HG02884 (cell line): ENCODE data around the gene FOXO3.

Experiments
- ATAC-seq: cut with Tn5 transposase; IDR thresholded peaks from one replicate; pipeline ENCODE4 v1.9.1; 2021; ENCODE audit warnings: mild to moderate bottlenecking, moderate library complexity; ENCODE audit not compliant: unreplicated experiment

FOXO3 gene

DNA sequence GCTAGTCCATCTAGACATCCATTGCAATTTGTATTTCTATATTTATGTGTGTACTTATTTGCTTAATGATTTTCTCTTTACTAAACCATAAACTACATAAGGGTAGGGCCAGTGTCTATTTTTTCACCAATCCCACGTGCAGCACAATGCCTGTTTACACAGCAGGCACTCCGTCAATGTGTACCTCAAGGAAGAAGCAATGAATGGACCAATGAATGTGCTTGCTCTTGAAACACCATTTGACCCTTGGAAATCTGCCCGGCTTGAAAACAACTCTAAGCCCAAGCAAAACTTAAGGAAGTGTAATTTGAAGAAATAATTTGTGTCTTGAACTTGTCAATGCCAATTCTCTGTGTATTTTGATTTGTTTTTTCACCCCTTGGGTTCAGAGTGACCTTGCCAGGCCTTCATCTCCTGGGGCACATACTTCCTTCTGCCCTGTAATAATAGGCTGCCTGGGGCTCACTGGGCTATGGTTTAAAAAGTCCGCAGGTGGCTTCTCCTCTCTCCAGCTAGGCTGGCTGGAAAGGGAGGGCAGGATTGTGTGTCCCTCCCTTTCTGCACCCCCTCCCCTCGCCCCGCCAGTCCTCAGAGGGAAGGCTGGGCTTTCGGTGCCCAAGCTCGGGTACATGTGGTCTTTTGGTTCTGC, 146.7 kb downstream of the FOXO3 start:
- ATAC-seq = no peak

DNA sequence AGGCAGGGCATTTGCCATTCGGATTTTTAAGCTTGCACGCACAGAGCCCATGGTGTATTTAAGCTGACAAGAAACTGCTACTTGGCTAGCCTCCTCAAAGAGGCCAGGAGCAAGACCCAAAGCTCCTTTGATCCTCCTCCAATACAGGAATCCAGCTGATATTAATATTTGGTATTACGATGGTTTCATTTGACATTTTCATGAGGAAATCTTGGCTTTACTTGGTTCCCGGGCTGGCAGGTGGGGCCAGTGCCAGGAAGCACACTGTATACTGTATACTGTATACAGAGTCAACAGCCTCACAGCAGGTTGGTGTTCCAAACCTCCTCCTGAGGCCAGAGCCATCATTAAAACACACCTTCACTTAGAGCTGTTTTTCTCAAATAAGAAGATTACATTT, 149.3 kb downstream of the FOXO3 start:
- no peak for ATAC-seq

DNA sequence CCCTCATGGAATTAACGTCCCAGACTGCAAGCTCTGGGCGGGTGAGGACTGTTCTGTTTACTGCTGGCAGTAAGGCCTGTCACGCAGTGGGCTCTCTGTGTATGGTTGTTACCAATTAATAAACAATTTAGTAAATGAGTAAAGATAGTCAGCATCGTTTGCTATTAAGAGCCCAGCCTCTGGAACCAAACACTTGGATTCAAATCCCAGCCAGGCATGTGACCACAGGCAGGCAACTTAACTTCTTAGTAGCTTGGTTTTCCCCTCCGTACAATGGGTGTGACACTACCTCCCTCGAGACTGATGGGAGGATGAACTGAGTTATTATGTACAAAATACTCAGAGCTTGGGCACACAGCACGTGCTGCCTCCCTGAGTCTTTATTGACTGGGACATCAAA, 149.8 kb downstream of the FOXO3 start:
- no peak for ATAC-seq

DNA sequence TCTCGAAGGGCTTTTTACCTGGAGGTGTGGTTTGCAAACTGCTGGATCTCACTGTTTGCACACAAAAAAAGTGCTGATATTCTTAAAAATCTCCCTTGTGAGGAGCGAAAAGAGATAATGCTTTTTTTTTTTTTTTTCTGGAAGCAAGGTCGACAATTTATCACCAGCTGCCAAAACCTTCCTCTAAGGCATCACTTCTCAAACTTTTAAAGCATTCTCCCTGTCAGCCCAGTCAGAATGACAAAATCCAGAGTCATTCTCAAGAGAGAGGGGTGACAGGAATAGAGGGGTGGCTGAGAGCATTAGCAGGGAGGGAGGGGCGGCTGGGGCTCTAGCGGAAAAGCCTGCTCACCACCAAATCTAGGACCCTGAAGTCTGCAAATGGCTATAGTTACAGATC, 150.4 kb downstream of the FOXO3 start:
- no peak for ATAC-seq

GRCh38 chr6:108711826-108712225, 151.1 kb downstream of the FOXO3 start:
- no peak for ATAC-seq

GRCh38 chr6:108712946-108713345, 152.2 kb downstream of the FOXO3 start:
- no peak for ATAC-seq

DNA sequence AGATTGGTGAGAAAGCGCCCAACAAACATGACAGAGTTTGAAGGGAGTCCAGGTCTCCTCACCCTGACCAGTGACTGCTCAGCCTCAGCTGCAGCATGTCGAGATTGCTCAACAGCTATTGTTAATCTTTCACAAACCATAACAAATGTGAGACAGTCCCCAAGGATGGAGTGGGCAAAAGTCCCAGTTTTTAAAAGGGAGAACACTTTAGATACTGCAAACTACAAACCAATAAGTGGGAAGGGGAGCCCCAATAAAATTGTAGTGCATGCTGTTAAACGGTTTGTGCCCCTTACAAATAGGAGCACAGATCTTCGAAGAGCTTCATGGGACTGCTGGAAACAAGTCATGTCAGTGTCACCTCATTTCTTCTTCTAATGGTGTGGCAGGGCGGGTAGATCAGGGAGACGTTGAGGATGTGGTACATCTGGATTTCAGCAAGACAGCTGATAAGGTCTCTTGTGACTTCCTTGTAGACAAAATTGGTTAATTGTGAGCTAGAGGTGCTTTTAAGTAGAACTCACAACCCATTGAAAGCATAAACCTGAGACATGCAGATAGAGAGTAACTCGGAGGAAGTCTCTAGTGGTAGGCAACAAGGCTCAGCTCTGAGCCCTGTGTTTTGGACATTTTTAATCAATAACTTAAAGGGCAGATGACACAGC, 153.5 kb downstream of the FOXO3 start:
- ATAC-seq = no peak

DNA sequence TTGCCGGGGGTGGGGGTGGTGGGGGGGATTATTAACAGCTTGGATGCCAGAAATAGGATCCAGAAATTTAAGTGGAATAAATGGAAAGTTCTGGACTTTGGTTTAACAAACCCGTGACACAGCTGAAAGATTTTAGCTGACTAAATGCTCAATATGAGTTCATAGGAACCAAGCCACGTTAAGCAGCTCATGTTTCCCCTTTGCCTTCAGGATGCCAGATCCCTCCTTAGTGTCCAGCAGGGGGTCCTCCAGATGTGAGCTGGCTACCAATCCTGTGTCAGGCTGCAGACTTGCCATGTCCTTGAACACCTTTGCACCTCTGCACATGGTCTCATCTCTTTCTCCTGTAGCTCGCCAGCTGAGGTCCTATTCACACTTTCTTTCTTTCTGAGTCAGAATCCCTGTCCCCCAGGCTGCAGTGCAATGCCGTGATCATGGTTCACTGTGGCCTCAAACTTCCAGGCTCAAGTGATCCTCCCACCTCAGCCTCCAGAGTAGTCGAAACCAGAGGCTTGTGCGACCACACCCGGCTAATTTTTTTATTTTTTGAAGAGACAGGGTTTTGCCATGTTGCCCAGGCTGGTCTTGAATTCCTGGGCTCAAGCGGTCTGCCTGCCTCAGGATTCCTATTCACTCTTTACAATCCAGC, 154.2 kb downstream of the FOXO3 start:
- ATAC-seq = no peak

GRCh38 chr6:108715832-108716231, 155.1 kb downstream of the FOXO3 start:
- no peak for ATAC-seq

GRCh38 chr6:108716801-108717791, 156.4 kb downstream of the FOXO3 start:
- no peak for ATAC-seq

GRCh38 chr6:108719477-108719876, 158.8 kb downstream of the FOXO3 start:
- no peak for ATAC-seq

- no peak for ATAC-seq
These were observed 160.1 kb downstream of the FOXO3 start for GRCh38 chr6:108720827-108721226.

- no peak for ATAC-seq
These were observed 160.6 kb downstream of the FOXO3 start for GRCh38 chr6:108721286-108721685.

DNA sequence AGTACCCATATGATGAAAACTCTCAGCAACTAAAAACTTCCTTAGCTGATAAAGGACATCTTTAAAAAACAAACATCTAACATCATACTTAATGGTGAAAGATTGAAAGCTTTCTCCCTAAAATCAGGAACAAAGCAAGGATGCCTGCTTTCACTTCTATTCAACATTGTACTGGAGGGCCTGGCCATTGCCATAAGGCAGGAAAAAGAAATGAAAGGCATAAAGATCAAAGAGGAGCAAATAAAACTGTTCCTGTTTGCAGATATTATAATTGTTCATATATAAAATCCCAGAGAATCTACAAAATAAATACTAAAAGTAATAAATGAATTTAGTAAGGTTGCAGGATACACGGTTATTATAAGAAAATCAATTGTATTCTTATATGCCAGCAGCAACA, 162.9 kb downstream of the FOXO3 start:
- no peak for ATAC-seq

- ATAC-seq = no peak
These were observed 166.1 kb downstream of the FOXO3 start for GRCh38 chr6:108726726-108727339.

GRCh38 chr6:108727966-108728730, 167.4 kb downstream of the FOXO3 start:
- ATAC-seq = no peak

GRCh38 chr6:108728826-108729225, 168.1 kb downstream of the FOXO3 start:
- no peak for ATAC-seq

- no peak for ATAC-seq
These were observed 170.2 kb downstream of the FOXO3 start for GRCh38 chr6:108730635-108731515.
